Limb (tissue), 2 donors: ENCODE measurements around the gene SUV39H1.
"Not testable (repeated sequence)": the region's sequence is repeated elsewhere in the genome, so short reads cannot be mapped to it uniquely, and the experiment has no call there.

Experiments
- DNase-seq, 2 donors: peaks; one replicate each; pipeline ENCODE4 v3.0.0-alpha.2; 2016; ENCODE audit errors: extremely low spot score in 2 of 2

Gene SUV39H1

DNA sequence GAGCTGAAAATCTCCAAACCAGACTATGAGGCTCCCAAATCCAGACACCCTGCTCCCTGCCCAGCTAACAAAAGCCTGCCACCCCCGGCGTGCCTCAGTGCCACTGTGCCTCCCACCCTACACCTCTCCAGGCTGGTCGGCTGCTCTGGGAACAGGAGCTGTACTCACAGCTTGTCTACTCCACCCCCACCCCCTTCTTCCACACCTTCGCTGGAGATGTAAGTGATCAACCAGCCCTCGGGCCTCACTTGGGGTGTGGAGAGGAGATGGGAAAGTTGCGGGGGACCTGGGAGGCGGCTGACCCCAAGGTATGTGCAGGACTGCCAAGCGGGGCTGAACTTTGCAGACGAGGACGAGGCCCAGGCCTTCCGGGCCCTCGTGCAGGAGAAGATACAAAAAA lies 11.1 kb upstream of the SUV39H1 start:
- no peak for DNase-seq

DNA sequence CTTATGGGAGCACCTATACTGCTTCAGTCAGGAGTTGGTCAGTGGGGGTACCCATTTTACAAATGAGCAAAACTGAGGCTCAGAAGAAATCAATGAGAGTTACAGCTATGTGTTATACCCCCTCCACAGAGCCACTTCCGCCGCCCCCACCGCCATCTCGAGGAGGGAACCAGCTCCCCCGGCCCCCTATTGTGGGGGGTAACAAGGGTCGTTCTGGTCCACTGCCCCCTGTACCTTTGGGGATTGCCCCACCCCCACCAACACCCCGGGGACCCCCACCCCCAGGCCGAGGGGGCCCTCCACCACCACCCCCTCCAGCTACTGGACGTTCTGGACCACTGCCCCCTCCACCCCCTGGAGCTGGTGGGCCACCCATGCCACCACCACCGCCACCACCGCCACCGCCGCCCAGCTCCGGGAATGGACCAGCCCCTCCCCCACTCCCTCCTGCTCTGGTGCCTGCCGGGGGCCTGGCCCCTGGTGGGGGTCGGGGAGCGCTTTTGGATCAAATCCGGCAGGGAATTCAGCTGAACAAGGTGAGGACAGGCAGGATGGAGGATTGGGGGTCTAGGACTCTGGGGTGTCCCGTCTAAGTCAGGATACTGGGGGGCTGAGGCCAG lies 7.9 kb upstream of the SUV39H1 start:
- no peak for DNase-seq

DNA sequence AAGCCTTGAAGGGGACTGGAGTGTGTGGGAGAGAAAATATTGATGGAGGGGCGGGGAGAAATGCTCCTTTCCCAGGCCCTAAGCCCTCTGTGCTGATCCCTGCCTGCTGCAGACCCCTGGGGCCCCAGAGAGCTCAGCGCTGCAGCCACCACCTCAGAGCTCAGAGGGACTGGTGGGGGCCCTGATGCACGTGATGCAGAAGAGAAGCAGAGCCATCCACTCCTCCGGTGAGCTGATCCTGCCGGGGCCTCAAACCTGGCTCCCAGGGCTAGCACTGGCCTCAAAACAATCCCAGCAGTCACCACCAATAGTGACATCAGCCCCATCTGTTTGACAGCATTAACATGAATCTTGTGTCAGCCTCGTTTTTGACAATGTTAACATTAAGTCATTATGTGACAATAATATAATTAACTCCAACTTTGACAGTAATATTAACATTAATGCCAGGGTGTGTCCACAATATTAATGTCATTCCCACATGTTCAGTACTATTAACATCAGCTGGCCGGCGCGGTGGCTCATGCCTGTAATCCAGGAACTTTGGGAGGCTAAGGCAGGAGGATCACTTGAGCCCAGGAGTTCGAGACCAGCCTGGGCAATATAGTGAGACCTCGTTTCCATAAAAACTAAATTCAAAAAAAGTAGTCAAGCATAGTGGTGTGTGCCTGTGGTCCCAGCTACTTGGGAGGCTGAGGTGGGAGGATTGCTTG lies 7.2 kb upstream of the SUV39H1 start:
- DNase-seq: no peak

DNA sequence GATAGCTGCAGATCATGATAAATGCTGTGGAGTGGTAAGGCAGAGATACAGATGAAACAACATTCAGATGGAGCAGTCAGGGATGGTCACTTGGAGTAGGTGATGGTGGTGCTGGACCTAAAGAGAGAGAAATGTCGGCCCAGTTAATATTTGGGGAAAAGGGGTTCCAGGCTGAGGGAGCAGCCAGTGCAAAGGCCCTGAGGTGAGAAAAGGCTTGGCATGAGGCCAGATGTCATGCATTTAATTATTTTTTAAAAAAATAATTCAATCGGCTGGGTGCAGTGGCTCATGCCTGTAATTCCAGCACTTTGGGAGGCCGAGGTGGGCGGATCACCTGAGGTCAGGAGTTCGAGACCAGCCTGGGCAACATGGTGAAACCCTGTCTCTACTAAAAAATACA lies 4.8 kb upstream of the SUV39H1 start:
- DNase-seq: not testable (repeated sequence)

DNA sequence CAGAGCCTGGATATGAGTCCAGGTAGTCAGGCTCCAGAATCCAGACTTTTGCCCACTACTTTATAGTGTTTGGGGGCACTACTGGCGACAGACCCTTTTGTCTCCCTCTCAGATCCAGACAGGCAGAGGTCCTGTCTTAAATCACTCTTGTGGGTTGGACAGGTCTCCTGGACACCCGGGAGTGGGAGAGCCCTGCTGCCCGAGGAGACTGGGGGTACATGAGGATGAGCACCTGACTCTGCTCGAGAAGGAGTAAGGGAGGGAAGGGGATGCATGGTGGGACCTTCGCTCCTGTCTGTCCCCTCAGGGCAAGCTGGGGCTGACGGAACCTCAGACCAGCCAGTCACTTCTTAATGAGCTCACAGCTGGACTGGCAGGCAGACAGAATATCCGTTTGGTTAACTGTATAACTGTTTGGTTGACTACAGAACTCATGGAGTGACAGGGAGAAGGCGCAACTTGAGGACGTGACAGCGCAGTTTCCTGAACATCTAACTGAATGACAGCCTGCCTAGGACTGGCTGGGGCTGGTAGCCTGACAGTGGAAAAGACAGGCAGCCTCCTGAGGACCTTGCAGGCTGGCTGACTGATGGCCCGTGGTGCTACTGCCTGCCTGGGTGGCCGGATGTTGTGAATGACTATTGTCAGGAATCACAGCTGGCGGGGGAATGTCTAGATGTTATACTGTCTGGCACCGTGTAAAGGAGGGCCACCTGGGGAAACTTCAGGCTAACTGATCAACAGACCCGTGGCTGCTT lies 1.6 kb upstream of the SUV39H1 start:
- no peak for DNase-seq

DNA sequence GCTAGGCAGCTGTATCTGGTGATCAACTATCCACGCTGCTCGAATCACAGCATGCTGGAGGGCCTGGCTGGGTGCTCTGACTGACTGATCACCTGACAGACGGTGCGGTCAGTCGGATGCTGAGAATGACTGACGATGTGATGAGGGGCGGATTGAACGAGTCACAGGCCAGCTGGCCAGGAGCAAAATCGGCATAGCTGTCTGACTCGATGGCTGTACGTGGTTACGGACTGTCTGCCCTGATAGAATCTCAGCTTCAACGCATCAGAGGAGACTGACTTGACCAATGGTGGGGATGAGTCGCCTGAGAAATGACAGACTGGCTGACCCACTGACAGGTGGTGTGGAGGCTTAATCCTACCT lies 1.0 kb upstream of the SUV39H1 start:
- no peak for DNase-seq

DNA sequence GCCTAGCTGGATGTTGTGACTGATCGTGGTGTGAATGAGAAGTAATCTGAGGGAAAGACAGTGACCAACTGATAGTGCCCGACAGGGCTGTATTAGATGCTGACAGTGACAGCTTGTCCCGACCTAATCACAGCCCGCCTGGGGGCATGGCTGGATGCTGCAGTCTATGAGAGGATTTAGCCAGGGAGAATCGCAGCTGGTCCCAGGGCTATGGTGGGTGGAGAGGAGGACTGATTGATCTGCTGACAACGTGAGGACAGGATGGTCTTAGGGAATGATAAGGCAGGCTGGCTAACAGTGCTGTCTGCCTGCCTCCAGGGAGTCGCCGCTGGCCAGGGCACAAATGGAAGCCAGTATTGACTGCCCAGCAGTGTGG lies 621 bp upstream of the SUV39H1 start:
- DNase-seq: no peak

DNA sequence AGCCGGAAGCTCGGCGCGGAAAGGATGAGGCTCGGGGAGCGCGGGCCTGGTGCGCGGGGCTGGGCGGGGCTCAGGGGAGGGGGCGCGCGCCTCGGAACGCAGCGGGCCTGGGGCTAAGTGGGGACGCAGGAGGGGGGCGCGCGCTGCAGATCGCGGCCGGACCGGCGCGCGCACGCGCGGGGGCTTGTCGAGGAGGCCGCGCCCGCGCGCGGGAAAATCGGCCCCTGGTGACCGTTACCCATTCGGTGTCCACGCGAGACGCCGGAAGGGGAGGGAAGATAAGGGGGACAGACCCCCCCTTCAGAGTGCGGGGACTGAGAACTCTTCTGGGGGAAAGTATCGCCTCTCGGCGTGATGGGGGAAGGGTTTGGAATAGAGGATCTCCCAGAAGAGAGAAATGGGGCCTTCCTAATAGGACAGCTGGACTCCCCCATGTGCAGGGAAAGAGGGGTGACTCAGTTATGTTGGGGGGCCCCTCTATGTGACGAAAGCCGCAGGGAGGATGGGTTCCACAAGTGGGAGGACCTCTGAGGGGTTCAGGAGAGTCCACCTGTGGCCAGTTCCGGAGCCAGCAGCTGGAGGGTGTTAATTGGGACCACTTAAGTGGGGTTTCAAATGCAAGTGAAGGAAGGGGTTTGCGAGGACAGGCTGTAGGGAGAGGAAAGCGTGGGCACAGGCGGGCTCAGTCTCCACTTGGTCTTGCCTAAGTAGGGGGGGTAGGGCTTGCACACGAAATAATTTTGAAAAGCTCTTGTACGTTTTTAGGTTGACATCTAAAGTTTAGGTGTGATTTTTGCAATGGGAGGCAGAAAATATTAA lies 584 bp downstream of the SUV39H1 start:
- DNase-seq: peak in 1 of 2 donors; percentile 67

DNA sequence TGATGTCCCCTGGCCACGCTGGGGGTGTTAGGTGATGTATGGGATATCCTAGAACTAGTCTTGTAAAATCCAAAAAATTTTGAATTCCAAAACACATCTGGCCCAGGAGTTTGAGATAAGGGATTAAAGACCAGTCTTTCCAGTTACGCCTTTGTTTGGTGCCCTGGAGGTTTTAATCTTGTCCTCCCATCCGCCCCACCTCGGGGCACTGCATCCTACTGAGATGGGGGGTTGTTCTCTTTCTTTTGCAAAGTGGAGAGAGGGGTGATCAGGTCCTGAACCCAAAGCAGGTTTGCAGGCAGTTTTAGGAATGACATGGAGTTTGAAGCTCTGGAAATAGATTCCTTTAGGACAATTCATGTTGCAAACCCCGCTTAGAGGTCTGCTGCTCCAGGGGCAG lies 1.8 kb downstream of the SUV39H1 start:
- DNase-seq: no peak

DNA sequence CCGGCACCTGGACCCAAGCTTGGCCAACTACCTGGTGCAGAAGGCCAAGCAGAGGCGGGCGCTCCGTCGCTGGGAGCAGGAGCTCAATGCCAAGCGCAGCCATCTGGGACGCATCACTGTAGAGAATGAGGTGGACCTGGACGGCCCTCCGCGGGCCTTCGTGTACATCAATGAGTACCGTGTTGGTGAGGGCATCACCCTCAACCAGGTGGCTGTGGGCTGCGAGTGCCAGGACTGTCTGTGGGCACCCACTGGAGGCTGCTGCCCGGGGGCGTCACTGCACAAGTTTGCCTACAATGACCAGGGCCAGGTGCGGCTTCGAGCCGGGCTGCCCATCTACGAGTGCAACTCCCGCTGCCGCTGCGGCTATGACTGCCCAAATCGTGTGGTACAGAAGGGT lies 3.7 kb downstream of the SUV39H1 start:
- no peak for DNase-seq

DNA sequence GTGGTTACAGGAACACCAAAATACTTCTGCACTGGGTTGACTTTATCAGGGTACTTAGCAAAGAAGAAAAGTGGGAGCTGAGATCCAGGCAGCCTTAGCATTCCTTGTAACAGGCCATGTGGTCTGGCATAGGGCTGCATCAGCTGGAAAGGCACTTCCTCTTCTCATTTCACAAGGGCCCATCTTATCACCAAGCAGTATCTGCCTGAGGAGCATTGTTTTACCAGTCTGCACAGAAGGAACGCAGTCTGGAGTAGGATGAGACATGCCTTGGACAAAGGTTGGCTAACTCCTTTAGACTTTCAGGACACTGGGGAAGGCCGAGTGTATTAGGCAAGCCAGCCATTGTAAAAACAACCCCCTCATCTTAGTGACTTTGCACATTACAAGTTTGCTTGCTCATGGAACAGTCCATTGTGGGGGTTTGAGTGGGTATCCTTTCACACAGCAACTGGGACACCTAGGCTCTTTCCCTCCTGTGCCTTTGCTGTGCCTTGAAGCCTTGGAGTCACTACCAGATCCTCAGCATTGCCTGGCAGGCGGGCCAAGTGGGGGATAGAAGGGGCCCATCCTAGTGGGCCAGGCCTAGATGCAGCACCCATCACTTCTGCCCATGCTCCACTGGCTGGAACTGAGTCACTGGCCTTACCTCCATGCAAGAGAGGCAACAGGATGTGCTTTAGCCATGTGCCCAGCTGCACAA lies 4.6 kb downstream of the SUV39H1 start:
- DNase-seq: no peak

DNA sequence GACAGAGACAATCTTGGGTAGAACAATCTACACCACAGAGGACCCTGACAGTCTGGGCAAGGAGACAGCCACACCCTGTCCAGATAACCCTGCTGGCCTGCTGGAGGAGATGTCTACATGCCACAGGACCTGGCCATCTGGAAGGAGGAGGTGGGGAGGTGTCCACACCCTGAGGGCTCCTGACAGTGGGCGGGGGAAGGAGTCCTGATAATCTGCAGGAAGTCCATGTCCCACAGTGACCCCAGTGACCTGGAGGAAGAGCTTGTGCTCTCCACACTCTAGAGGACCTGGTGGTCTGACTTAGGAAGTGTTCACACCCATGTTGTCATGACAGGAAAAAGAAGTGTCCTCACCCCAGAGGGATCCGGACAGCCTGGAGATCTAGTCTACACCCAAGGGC lies 5.5 kb downstream of the SUV39H1 start:
- no peak for DNase-seq

DNA sequence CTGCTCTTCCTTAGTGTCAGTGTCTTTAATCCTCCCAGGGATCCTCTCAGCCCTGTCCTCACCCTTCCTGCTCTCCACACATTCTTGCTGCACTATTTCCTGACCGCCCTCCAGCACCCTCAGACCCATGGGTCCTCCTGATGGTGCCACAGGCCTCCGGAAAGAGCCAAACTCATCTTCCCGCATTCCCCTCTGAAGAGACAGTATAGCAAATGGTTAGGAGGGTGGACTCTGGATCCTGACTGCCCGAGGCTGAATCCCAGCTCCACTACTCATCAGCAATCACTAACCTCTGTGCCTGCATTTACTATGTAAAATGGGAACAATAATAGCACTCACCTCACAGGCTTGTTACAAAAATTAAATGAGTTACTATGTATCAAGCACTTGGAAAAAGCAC lies 6.2 kb downstream of the SUV39H1 start:
- DNase-seq: no peak

DNA sequence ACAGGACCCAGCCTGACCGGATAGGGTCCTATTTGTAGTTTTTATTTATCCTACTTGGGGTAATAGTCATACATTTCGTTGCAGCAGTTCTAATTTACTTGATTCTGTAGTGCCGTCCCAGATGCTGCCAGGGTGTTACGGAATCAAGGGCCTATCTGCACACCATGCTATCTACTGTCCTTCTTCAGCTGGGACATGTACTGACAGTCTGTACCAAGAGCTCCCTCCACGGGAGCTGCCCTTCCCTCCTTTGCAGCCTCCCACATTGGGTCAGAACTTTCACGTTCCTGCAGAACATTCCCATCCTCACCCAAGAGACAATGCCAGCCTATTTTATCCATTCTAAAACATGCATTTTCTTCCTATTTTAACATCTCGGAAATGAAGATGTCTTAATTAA lies 6.7 kb downstream of the SUV39H1 start:
- no peak for DNase-seq

DNA sequence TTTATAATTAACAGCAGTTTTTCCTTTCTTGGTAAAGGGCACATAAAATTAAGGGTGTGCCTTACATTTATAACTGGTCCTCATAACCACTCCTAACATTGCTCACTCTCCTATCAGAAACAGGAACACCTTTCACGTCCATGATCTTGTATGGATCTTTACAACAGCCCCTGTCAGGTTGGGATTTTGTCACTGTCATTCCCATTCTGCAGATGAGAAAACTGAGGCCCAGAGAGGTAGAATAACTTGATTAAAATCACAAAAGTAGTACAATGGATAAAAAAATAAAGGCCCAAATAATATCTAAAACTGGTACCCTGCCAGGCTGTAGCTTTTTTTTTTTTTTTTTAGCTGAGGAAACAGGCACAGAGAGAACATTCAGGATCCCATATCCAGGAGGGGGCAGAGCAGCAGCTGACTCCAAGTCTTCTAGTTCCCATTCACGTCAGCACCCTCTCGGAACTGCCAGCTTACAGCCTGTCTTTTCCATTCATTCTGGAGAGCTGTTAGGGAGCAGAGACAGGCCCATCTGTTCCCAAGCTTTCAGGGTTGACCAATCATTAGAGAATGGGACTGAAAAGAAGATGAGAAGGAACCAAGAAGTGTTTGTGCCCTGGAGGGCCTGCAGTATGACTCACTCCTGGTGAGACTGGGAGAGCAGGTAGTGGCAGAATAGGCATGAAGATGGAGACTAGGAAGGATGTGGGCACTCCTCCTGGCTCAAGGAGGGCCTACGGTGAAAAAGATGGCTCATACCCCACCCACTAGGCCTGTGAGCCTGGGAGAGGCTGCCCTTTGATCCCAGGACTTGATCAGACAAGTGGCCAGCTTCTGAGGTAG lies 7.3 kb downstream of the SUV39H1 start:
- DNase-seq: no peak

DNA sequence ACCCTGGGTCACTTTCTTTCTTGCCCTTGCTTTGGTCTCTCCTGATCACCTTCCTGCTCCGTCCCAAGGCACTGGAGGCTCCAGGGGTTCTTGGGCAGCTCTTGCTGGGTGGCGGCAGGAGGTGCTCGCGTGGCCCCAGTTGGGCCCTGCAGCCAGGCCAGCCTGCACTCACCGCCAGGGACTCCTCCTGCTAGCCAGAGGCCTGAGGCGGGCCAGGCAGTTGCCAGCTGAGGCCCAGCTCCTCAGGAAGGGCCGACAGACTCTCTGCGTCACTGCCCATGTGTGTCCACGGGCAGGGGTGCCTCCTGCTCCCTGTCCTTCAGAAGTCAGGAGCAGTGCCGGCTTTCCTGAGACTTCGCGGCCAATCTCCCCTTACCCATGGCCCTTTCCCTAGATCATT lies 9.3 kb downstream of the SUV39H1 start:
- no peak for DNase-seq

DNA sequence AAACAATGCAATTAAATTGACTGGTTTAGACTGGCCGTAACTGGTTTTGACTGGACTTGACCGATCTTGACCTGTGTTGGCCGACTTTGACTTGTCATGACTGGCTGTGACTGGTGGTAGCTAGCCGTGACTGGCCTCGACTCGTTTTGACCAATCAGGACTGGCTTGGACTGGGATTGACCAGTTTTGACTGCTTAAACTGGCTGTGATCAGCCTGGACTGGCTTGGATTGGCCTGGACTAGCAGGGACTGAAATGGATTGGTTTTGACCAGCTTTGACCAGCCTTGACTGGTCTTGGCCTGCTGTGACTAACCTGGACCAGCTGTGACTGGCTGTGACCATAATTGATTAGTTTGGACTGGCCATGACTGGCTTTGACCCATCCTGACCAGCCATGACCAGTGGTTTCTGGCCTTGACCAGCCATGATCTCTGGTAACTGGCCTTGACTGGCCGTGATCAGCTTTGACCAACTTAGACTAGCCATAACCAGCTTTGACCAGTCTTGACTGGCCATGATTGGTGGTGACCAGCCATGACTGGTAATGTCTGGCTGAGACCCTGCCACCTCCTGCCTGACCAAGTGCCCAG lies 13.1 kb downstream of the SUV39H1 start:
- DNase-seq: no peak

DNA sequence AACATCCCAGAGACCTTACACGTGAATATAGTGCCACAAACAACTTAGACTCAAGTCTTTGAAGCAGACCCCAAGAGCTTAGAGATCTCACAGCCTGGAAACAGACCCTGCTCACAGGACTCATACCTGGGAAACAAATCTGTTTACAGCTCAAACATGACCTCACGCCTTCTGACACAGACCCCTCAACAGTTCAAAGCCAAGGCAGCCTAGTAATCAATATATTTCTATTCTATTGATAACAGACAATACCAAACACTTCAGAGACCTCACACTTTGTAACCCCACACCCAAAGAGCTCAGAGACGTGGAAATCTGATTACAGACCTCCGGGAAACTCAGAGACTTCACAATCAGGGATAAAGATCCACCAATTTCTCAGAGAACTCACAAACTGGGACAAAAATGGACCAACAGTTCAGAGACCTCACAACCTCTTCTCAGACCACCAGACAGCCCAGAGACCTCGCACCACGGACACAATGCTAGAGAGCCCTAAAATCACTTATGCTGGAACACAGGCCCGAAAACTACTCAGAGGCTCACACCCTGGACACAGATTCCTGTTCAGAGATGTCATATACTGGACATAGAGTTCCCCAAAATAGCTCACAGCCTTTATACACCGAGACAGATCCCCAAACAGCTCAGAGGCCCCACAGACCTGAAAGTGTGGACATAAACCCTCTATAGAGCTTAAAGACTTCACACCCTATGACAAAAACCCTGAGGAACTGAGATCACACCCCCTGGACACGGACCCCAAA lies 14.8 kb downstream of the SUV39H1 start:
- DNase-seq: no peak

DNA sequence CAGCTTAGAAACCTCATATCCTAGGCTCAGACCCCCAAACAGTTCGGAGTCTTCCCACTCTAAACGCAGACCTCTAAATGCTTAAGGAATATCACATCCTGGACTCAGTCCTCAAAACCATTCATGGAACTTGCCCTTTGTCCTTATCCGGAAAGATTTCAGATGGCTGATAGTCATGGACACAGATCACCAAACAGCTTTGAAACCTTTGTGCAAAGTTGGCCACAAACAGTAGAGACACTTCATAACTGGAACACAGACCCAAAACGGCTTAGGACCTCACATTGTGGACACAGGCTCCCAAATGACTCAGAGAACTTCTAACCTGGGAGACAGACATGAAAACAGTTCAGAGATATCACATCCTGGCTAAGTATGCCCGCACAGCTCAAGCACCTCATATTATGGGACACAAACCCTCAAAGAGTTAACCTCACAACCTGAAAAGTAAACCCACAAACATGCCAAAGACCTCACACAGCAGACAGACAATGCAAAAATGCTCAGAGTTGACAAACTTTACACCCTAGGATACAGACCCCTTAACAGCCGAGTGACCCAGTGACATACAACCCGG lies 15.5 kb downstream of the SUV39H1 start:
- no peak for DNase-seq
